ENCODE results near the gene LHFPL2.
"Not testable (repeated sequence)": the region's sequence is repeated elsewhere in the genome, so short reads cannot be mapped to it uniquely, and the experiment has no call there.

LHFPL2 gene
- long read RNA-seq, donor 1, full-length matches to known transcripts: 5 of 5 reads
- long read RNA-seq, donor 1, partial matches to known transcripts: 0 of 5 reads
- long read RNA-seq, donor 1, other reads (novel, unspliced or antisense): 0 of 5 reads
- long read RNA-seq, donor 2, full-length matches to known transcripts: 6 of 6 reads
- long read RNA-seq, donor 2, partial matches to known transcripts: 0 of 6 reads
- long read RNA-seq, donor 2, other reads (novel, unspliced or antisense): 0 of 6 reads
- long read RNA-seq, donor 3, full-length matches to known transcripts: 6 of 6 reads
- long read RNA-seq, donor 3, partial matches to known transcripts: 0 of 6 reads
- long read RNA-seq, donor 3, other reads (novel, unspliced or antisense): 0 of 6 reads
- long read RNA-seq, donor 4, full-length matches to known transcripts: 4 of 4 reads
- long read RNA-seq, donor 4, partial matches to known transcripts: 0 of 4 reads
- long read RNA-seq, donor 4, other reads (novel, unspliced or antisense): 0 of 4 reads
- long read RNA-seq, donor 5, full-length matches to known transcripts: 5 of 5 reads
- long read RNA-seq, donor 5, partial matches to known transcripts: 0 of 5 reads
- long read RNA-seq, donor 5, other reads (novel, unspliced or antisense): 0 of 5 reads
- long read RNA-seq, donor 6, full-length matches to known transcripts: 7 of 12 reads
- long read RNA-seq, donor 6, partial matches to known transcripts: 5 of 12 reads
- long read RNA-seq, donor 6, other reads (novel, unspliced or antisense): 0 of 12 reads
- long read RNA-seq, donor 7, full-length matches to known transcripts: 10 of 18 reads
- long read RNA-seq, donor 7, partial matches to known transcripts: 8 of 18 reads
- long read RNA-seq, donor 7, other reads (novel, unspliced or antisense): 0 of 18 reads
- long read RNA-seq, donor 8, full-length matches to known transcripts: 8 of 8 reads
- long read RNA-seq, donor 8, partial matches to known transcripts: 0 of 8 reads
- long read RNA-seq, donor 8, other reads (novel, unspliced or antisense): 0 of 8 reads

- peak; percentile 93 for DNase-seq
These were observed at the start of gene LHFPL2 for GRCh38 chr5:78648359-78649210. TSS of gene LHFPL2 (minus strand) at chr5:78648772. CDS start at chr5:78510213, 138,559 bp downstream.

GRCh38 chr5:78696637-78697036 lies 48.1 kb upstream of the LHFPL2 start:
- no peak for DNase-seq

GRCh38 chr5:78696052-78696451 lies 47.5 kb upstream of the LHFPL2 start:
- not testable (repeated sequence) for DNase-seq

GRCh38 chr5:78693339-78693738 lies 44.8 kb upstream of the LHFPL2 start:
- no peak for DNase-seq

GRCh38 chr5:78691084-78691960 lies 42.8 kb upstream of the LHFPL2 start:
- DNase-seq: no peak

- no peak for DNase-seq
These were observed 41.8 kb upstream of the LHFPL2 start for GRCh38 chr5:78690253-78690972.

GRCh38 chr5:78689540-78690252 lies 41.1 kb upstream of the LHFPL2 start:
- no peak for DNase-seq

GRCh38 chr5:78687514-78687913 lies 38.9 kb upstream of the LHFPL2 start:
- not testable (repeated sequence) for DNase-seq

- DNase-seq: not testable (repeated sequence)
These were observed 35.3 kb upstream of the LHFPL2 start for GRCh38 chr5:78683905-78684304.

GRCh38 chr5:78679905-78680304 lies 31.3 kb upstream of the LHFPL2 start:
- DNase-seq: no peak

GRCh38 chr5:78677777-78678668 lies 29.5 kb upstream of the LHFPL2 start:
- no peak for DNase-seq

- DNase-seq: no peak
These were observed 27.6 kb upstream of the LHFPL2 start for GRCh38 chr5:78675956-78676730.

- DNase-seq: not testable (repeated sequence)
These were observed 25.3 kb upstream of the LHFPL2 start for GRCh38 chr5:78673827-78674226.

- DNase-seq: no peak
These were observed 23.6 kb upstream of the LHFPL2 start for GRCh38 chr5:78672154-78672553.

GRCh38 chr5:78671609-78672008 lies 23.0 kb upstream of the LHFPL2 start:
- no peak for DNase-seq

GRCh38 chr5:78670701-78671269 lies 22.2 kb upstream of the LHFPL2 start:
- DNase-seq: no peak

- DNase-seq: no peak
These were observed 20.8 kb upstream of the LHFPL2 start for GRCh38 chr5:78669331-78669730.
